HL-60 (cell line): ENCODE data around the gene SSTR1.

Source experiments
- DNase-seq, 2 experiments: peaks; one replicate each; pipeline ENCODE4 v3.0.0-alpha.2; 2010 to 2020; ENCODE audit warnings: low read depth in 1 of 2, low spot score in 1 of 2
- H3K27ac ChIP-seq: fragments of 250-450 bp; sonication (Bioruptor Pico); replicated peaks from 2 replicates; pipeline ENCODE4 v1.5.1; 2020; ENCODE audit warnings: mild to moderate bottlenecking, moderate library complexity
- H3K27me3 ChIP-seq: fragments of 250-450 bp; sonication (Bioruptor Pico); 2 replicates; pipeline ENCODE4 v1.5.1; 2021; ENCODE audit warnings: mild to moderate bottlenecking, moderate library complexity; ENCODE audit not compliant: insufficient read depth, poor library complexity, severe bottlenecking
- H3K4me3 ChIP-seq: replicated peaks from 2 replicates; pipeline ENCODE4 v1.5.1; 2011; ENCODE audit warnings: mild to moderate bottlenecking, control low read depth, low read length; ENCODE audit not compliant: insufficient read depth
- GABPA ChIP-seq: IDR thresholded peaks from 2 replicates; pipeline ENCODE4 v1.6.1; 2012; ENCODE audit warnings: low read depth
- POLR2AphosphoS5 ChIP-seq: IDR thresholded peaks from 2 replicates; pipeline ENCODE4 v1.6.1; 2012; ENCODE audit warnings: low read depth
- SPI1 ChIP-seq: IDR thresholded peaks from 2 replicates; pipeline ENCODE4 v1.6.1; 2012; ENCODE audit warnings: low read depth, mild to moderate bottlenecking, borderline replicate concordance
- TF ChIP-seq, protein P1 (sequence below): IDR thresholded peaks from 2 replicates; pipeline ENCODE4 v1.6.1; 2012; ENCODE audit warnings: low read depth; ENCODE audit not compliant: insufficient replicate concordance
- TF ChIP-seq, protein P2 (sequence below): IDR thresholded peaks from one replicate; pipeline ENCODE4 v1.5.1; 2011; ENCODE audit warnings: low read length, control low read depth, inconsistent platforms; ENCODE audit not compliant: insufficient read depth

Gene SSTR1

DNA sequence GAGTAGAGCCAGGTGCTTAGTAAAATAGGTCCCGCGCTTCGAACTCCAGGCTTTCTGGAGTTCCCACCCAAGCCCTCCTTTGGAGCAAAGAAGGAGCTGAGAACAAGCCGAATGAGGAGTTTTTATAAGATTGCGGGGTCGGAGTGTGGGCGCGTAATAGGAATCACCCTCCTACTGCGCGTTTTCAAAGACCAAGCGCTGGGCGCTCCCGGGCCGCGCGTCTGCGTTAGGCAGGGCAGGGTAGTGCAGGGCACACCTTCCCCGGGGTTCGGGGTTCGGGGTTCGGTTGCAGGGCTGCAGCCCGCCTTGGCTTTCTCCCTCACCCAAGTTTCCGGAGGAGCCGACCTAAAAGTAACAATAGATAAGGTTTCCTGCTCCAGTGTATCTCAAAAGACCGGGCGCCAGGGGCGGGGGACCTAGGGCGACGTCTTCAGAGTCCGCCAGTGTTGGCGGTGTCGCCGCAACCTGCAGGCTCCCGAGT lies 3.6 kb downstream of the SSTR1 start:
- TF ChIP-seq, protein P1, sequence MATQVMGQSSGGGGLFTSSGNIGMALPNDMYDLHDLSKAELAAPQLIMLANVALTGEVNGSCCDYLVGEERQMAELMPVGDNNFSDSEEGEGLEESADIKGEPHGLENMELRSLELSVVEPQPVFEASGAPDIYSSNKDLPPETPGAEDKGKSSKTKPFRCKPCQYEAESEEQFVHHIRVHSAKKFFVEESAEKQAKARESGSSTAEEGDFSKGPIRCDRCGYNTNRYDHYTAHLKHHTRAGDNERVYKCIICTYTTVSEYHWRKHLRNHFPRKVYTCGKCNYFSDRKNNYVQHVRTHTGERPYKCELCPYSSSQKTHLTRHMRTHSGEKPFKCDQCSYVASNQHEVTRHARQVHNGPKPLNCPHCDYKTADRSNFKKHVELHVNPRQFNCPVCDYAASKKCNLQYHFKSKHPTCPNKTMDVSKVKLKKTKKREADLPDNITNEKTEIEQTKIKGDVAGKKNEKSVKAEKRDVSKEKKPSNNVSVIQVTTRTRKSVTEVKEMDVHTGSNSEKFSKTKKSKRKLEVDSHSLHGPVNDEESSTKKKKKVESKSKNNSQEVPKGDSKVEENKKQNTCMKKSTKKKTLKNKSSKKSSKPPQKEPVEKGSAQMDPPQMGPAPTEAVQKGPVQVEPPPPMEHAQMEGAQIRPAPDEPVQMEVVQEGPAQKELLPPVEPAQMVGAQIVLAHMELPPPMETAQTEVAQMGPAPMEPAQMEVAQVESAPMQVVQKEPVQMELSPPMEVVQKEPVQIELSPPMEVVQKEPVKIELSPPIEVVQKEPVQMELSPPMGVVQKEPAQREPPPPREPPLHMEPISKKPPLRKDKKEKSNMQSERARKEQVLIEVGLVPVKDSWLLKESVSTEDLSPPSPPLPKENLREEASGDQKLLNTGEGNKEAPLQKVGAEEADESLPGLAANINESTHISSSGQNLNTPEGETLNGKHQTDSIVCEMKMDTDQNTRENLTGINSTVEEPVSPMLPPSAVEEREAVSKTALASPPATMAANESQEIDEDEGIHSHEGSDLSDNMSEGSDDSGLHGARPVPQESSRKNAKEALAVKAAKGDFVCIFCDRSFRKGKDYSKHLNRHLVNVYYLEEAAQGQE, result no peak
- TF ChIP-seq GABPA, result no peak
- no peak for TF ChIP-seq POLR2AphosphoS5
- TF ChIP-seq SPI1, result no peak
- TF ChIP-seq, protein P2, sequence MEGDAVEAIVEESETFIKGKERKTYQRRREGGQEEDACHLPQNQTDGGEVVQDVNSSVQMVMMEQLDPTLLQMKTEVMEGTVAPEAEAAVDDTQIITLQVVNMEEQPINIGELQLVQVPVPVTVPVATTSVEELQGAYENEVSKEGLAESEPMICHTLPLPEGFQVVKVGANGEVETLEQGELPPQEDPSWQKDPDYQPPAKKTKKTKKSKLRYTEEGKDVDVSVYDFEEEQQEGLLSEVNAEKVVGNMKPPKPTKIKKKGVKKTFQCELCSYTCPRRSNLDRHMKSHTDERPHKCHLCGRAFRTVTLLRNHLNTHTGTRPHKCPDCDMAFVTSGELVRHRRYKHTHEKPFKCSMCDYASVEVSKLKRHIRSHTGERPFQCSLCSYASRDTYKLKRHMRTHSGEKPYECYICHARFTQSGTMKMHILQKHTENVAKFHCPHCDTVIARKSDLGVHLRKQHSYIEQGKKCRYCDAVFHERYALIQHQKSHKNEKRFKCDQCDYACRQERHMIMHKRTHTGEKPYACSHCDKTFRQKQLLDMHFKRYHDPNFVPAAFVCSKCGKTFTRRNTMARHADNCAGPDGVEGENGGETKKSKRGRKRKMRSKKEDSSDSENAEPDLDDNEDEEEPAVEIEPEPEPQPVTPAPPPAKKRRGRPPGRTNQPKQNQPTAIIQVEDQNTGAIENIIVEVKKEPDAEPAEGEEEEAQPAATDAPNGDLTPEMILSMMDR, result no peak
- no peak for DNase-seq
- H3K27me3 ChIP-seq, result peaks cover 17% of the 10 kb centered on the region
- H3K4me3 ChIP-seq, result no peak overlapping the region
- H3K27ac ChIP-seq, result no peak overlapping the region

DNA sequence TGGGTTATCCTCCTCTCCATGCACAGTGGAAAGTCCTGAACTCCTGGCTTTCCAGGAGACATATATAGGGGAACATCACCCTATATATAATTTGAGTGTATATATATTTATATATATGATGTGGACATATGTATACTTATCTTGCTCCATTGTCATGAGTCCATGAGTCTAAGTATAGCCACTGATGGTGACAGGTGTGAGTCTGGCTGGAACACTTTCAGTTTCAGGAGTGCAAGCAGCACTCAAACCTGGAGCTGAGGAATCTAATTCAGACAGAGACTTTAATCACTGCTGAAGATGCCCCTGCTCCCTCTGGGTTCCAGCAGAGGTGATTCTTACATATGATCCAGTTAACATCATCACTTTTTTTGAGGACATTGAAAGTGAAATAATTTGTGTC lies 4.4 kb downstream of the SSTR1 start:
- TF ChIP-seq POLR2AphosphoS5 (no peak), SPI1 (no peak), GABPA (no peak)
- TF ChIP-seq, protein P1, result no peak
- TF ChIP-seq, protein P2, result no peak
- no peak overlapping the region for H3K27ac ChIP-seq
- no peak for DNase-seq
- no peak overlapping the region for H3K4me3 ChIP-seq
- H3K27me3 ChIP-seq, result peaks cover 17% of the 10 kb centered on the region

DNA sequence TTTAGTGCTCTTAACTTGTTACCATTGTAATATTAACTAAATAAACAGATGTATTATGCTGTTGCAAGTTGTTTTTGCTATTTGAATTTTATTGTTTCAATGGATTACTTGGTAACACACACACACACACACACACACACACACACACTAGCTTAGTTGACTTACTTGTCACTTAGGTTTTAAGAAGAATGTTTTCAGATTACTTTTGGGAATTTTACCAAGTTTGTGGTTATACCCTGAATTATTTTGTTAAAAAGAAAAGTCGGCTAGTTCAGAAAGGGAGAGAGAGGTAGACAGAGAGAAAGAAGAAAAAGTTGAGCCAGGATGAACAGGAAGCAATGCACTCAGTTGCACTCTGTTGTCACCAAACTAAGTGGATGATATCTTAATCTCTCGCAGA lies 5.3 kb downstream of the SSTR1 start:
- no peak overlapping the region for H3K4me3 ChIP-seq
- TF ChIP-seq, protein P1, result no peak
- TF ChIP-seq POLR2AphosphoS5, result no peak
- no peak for TF ChIP-seq SPI1
- no peak for TF ChIP-seq GABPA
- TF ChIP-seq, protein P2, result no peak
- DNase-seq, result no peak
- peaks cover 16% of the 10 kb centered on the region for H3K27me3 ChIP-seq
- H3K27ac ChIP-seq, result no peak overlapping the region
